ENCODE results near the gene OLA1.

The OLA1 gene

DNA sequence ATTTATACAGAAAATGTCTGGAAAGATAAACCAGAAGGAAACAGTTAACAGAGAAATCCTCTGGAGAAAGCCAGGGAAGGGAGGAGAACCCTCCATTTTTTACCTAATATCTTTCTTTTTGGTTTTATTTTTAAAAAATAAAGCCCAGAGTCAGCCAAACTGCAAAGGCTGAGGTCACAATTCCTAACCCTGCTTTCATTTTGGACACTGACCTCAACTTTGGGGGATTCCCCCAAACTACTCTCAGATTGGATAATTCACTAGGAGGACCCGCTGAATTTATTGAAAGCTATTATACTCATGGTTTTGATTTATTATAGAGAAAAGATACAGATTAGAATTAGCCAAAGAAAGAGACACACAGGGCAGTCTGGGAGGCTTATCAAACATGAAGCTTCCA is 189.9 kb downstream of the OLA1 start:
- no peak for DNase-seq

- no peak for DNase-seq
These were observed 190.3 kb downstream of the OLA1 start for GRCh38 chr2:174058026-174058425.

DNA sequence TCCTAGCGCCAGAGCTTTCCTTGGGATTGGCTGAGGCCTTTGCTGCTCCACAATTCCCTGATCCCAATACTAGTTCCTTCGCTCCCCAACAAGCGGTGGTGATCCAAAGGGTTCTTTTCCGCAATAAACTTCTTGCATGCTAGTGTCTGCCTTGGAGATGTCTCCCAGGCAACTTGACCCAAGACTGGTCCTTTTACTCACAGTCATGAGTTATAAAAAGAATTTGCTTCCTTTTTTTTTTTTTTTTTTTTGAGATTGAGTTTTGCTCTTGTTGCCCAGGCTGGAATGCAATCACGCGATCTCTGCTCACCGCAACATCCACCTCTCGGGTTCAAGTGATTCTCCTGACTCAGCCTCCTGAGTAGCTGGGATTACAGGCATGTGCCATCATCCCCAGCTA is 193.4 kb downstream of the OLA1 start:
- no peak for DNase-seq

DNA sequence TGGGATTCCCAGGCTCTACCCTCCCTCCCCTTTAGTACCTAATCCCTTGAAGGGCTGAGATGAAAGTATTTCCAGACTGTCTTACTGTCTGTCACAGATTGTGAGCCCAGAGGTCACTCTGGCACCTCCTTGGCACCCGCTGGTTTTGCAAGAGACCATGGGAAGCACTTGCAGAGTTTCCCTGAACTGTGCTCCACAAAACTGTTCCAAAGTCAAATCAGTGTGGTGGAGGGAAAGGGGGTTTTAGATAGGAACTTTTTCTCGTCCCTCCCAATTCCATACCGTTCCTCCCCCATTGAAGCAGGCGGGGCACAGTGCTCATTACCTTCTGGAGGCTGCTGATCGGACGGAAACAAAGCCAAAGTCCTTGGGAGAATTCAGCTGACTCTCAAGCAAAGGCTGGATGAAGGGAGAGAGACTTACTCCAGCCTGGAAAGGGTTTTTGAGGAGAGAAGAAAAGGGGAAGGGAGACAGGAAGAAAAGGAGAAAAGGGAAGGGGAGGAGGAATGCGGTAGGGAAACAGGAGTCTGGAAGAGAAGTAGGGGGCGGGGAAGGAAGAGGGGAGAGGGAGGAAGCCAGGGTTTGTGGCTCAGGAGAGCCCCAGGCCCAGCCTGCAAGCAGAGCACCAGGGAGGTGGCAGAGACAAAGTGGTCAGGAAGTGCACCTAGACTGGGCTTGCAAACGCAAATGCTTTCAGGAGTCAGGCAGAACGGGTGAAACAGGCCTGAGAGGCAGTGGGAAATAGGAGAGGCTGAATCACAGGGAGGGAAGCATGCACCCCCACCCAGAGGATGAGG is 194.8 kb downstream of the OLA1 start:
- DNase-seq, result no peak

GRCh38 chr2:174052584-174052976 is 195.8 kb downstream of the OLA1 start:
- DNase-seq, result no peak

DNA sequence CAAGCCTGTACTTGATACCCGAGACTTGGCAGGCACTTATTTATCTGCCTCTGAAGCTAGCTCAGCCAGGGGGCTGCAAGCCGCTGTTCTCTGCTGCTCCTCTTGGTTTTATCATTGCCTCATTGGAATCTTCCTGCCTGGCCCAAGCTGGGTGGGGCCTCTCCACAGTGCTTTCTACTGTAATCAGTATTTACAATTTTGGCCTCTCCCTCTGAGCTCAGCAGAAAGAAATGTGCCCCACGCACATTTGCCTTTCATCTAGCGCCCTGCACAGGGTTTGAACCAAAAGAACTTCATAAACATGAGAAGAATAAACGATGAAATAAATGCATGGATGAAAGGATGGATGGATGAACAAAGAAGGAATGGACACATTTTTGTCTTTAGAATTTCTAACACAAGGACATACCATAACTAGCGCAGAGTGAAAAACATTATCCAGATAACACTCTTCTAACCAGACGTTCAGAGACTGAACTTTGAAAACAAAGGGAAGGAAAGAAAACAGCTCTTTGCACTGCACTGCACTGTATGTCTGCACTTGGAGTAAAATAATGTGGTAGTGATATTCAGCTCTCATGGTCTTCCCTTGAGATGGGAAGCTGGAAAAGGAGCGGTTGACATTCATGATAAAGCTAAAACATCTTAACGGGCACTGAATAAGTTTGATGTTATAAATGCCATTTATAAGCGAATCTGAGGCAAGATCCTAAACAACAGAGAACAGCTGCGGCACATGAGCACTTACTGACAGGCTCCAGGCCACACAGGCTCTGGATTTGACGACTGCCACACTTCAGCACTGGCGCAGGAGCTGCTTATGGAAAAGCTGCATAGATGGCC is 196.4 kb downstream of the OLA1 start:
- no peak for DNase-seq

- DNase-seq, result no peak
These were observed 197.3 kb downstream of the OLA1 start for GRCh38 chr2:174051068-174051467.

DNA sequence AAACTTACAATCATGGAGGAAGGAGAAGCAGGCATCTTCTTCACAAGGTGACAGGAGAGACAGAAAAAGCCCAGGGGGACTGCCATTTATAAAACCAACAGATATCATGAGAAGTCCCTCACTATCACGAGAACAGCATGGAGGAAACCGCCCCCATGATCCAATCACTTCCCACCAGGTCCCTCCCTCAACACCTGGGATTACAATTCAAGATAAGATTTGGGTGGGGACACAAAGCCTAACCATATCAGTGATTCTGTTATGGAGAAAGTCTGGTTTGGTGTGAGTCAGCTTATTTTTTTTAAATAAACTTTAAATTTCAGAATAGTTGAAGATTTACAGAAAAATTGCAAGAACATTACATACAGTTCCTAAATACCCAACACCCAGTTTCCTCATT is 198.4 kb downstream of the OLA1 start:
- DNase-seq, result no peak

- DNase-seq, result no peak
These were observed 200.1 kb downstream of the OLA1 start for GRCh38 chr2:174048243-174048642.

DNA sequence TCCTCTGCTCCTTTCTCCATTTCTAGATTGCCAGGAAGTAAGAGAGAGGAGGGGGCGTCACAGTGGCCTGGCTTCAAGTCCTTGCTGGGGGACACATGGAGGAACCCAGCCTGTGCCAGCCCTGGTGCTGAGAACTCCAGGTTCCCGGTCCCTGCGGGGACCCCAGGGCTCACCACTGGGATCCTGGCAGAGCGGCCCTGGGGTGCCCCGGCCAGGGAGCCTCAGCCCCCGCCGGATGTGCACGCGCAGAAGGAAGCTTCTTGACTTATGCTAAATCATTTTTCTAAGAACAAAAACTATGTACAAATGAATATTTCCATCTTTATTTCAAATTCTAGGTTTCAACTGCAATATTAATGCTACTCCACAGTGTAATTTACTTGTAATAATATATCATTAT is 200.6 kb downstream of the OLA1 start:
- DNase-seq, result no peak

- no peak for DNase-seq
These were observed 202.2 kb downstream of the OLA1 start for GRCh38 chr2:174046172-174046571.

GRCh38 chr2:174044556-174044955 is 203.8 kb downstream of the OLA1 start:
- DNase-seq, result no peak

DNA sequence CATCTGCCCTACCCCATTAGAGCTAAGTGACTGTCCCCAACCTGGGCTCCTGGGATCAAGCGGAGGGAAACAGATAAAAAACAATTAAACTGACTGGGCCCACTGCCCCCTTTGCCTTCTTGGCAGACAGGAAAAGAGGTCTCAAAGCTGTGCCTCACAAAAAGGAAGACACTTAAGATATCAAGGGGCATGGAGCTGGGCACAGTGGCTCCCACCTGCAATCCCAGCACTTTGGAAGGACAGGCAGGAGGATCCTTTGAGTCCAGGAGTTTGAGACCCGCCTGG is 208.0 kb downstream of the OLA1 start:
- no peak for DNase-seq

GRCh38 chr2:174039551-174040416 is 208.5 kb downstream of the OLA1 start:
- DNase-seq, result peak; percentile 70

- no peak for DNase-seq
These were observed 209.9 kb downstream of the OLA1 start for GRCh38 chr2:174038462-174038861.

GRCh38 chr2:174036825-174037224 is 211.5 kb downstream of the OLA1 start:
- no peak for DNase-seq

GRCh38 chr2:174035981-174036742 is 212.2 kb downstream of the OLA1 start:
- no peak for DNase-seq

GRCh38 chr2:174035117-174035635 is 213.2 kb downstream of the OLA1 start:
- DNase-seq, result no peak

DNA sequence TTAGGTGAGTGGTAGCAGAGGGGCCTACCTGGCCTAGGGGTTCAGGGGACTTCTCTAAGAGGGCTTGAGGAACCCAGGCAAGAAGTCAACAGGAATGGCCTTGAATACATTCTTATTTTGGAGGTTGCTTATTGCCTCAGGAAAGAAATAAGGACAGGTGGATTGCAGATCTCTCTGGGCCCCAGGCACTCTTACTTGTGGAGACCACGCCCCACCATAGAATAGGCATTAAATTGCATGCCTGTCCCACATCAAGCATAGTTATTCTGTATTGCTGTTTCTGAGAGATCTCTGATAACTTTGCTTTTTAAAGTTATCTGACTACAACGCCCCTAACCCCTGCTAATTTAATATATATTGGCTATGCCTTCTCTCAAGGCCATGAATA is 215.2 kb downstream of the OLA1 start:
- DNase-seq, result no peak

DNA sequence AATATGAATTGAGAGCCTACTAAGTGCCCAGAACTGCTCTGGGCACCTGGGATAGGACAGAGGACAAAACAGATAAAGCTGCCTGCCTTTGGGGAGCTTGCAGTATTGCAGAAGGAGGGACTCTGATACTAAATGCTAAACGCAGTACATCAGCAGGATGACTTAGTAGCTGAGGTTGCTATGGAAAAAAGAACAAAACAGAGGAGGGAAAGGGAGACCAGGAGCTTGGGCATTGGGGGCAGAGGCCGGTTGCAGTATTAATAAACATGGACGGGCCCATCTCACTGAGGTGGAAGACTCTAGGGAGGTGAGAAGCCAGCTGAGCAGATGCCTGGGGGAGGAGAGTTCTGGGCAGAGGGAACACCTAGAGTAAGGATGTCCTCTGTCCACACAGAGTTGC is 217.1 kb downstream of the OLA1 start:
- DNase-seq, result no peak

GRCh38 chr2:174028935-174029334 is 219.4 kb downstream of the OLA1 start:
- DNase-seq, result no peak

DNA sequence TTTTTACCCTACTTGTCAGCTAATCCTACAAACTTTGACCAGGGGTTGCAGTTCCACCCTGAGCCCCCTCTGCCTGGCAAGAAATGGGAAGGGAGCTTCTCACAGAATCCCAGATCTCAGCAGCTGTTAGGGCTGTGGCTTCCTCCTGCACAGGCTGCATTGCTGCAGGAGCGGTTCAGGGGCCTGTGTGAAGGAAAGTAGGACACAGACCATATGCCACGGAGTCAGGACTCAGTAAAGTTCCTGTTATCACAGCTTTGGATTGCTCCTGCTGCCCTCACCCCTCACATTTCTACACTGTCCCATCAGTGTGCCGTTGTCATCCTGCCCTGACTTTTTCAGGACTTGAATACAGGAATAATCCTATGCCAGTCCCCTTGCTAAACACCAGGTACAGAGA is 220.4 kb downstream of the OLA1 start:
- DNase-seq, result no peak

All from NCI-H774 (cell line).